GM18873 (cell line): Measurements from ENCODE around the gene ARNT2.

Experiments used
- ATAC-seq: cut with Tn5 transposase; IDR thresholded peaks from one replicate; pipeline ENCODE4 v1.9.1; 2021; ENCODE audit warnings: mild to moderate bottlenecking, moderate library complexity, moderate number of reproducible peaks; ENCODE audit not compliant: unreplicated experiment, low FRiP score

The ARNT2 gene

DNA sequence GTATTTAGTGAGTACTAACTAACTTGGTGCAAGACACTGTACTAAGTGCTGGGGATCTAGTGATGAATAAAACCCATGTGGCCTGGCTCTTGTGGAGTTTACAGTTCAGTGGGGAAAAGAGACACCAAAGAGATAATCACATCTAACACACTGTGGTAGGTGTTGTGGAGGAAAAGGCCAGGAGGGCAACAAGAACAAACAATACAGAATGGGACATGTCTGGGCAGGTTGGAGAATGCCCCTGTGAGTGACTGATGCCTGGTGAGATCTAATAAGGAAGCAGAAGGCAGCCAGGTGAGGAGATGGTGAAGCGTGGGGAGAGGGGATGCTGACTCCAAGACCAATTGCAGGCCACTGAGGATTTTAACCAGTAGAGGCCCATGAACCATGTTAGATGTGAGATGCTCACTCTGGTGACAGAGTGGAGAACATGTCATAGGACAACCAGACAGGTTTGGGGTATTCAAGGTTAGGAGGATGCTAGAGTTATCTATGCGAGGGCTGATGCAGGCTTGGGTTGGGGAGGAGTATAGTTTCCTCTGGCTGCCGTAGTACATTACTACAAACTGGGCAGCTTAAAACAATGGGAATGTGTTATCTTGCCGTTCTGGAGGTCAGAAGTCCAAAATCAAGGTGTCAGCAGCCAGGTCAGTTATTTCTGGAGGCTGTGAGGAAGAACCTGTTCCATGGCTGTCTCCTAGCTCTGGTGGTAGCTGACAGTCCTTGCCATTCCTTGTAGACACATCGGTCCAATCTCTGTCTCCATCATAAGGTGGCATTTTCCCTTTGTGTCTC, 81.4 kb downstream of the ARNT2 start:
- no peak for ATAC-seq

DNA sequence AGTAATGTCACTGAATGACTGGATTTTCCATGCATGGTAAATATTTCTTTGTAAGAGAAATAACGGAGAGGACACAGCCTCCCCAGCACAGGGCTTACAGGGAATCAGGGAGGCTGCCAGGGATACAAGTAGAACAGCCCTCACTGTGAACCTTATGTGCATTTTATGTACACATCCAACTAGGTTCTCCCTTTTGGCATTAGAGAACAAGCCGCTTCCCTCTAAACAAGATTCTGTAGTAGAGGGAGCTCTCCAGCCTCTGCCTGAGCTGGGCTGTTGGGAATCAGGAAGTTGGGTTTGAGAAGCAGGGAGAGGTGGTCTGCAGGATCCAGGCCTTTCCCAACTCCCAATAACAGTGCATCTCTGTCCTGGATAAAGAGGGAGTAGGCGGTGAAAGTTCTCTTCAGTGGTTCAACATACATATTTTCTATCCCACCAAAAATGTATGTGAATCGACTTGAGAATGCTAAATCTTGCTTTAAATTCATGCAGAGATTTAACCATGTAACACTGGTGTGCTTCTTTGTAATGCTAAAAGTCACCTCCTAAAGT, 83.7 kb downstream of the ARNT2 start:
- ATAC-seq = no peak

DNA sequence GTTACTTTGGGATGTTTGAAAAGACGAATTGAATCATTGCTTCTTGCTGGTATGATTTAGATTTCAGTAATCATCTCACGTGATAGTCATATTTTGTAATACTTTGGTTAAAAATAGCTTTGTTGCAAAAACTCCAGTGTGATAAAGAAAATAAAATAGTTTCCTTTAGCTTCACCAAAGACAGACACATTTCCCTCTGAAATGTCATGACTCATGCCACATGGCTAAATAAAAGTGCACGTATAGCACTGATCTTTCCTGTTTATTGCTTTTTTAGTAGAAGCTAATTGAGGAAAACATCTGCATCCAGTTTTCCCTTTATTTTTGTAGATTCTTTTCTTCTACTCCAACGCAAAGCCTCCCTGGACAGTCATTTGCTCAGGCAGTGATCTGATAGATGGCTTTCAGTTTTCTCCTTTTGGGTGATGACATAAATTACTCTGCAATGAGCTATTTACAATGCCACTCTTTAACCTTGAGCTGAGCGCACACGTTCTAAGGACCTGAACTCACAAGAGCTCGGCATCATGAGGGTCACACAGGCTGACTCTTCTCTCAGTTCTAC, 84.9 kb downstream of the ARNT2 start:
- ATAC-seq = no peak

DNA sequence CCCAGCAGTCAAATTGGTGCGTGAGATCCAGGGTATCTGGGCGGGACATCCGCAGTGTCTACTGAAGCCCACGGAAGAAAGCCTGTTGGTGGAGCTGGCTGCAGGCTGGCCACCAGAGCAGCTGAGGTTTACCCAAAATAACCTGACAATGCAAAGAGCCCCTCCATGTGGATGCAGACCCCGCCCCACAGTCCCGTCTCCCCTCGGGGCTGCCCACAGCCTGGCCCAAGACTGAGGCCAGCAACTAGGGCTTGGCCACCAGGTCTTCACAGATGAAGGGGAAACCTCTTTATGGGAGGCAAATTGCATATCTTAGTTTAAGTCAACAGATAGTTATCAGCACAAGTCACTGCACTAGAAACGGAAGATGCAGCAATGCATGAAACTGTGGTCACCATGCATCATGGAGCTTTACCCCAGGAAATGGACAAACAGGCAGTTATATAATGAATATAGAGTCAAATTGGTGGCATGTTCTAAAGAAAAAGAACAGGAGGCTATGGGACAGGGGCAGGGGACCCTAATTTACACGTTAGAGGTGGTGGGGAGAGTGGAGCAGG, 86.3 kb downstream of the ARNT2 start:
- no peak for ATAC-seq

DNA sequence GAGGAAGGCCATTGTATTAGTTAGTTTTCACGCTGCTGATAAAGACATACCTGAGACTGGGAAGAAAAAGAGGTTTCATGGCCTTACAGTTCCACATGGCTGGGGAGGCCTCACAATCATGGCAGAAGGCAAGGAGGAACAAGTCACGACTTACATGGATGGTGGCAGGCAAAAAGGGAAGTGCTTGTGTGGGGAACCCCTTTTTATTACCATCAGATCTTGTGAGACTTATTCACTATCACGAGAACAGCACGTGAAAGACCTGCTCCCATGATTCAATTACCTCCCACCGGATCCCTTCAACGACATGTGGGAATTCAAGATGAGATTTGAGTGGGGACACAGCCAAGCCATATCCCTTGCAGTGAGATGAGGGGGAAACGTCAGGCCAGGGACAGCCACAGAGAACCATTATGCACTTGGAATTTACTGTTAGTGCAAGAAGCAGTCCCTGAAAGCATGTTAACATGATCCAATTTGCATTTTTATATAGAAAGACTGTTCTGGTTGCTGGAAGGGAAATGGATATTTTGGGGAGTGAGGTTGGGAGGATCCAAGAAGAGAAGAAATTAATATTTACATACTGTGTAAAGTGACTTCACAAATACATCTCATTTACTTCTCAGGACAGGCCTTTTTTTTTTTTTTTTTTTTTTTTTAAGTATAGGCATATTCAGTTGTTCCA, 87.1 kb downstream of the ARNT2 start:
- ATAC-seq = no peak

DNA sequence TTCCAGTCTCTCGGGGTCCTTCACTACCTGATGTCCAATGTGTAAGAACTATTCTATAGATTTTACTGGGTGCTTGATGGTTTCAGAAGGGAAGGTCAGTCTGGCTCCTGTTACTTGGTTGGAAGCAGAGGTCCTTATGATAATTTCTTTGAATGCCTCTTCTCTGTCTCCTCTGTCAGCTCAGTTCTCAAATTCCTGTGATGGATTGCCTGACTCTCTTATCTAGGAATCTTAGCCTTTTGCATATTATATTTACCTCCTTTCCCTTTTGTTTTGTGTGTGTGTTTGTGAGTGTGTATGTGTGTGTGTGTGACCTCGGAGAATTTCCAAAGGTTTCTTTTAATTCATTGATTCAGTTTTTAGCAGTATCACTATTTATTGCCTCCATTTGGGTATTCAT, 88.2 kb downstream of the ARNT2 start:
- ATAC-seq = no peak

DNA sequence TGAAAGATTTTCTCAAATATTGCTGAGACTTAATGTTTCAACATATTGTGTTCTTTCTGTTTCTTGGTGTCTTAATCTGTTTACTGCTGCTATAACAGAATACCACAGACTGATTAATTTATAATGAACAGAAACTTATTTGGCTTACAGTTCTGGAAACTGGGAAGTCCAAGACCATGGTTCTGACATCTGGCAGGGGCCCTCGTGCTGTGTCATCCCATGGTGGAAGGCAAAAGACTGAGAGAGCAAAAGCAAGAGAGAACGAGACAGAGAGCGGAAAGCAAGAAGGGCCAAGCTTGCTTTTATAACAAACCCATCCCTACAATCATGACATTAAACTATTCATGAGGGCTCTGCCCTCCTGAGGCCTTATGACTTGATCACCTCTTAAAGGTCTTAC, 88.7 kb downstream of the ARNT2 start:
- no peak for ATAC-seq

DNA sequence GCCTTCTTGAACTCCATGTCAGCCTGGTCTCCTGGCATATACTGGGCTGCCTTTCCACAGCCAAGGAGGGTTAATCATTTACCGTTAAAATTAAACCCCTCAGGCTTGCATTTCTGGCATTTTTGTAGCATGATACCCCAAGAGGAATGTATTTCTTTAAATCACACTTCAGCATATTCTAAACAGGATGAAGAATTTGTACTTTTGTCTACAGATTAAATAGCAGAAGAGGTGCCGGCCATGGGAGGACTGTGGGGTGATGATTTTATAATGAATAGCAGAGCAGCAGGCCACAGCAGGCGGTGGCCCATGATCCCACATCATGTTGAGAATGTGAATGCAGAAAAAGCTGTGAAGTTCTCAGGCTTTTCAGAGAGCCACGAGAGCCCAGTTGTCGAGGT, 90.2 kb downstream of the ARNT2 start:
- no peak for ATAC-seq

DNA sequence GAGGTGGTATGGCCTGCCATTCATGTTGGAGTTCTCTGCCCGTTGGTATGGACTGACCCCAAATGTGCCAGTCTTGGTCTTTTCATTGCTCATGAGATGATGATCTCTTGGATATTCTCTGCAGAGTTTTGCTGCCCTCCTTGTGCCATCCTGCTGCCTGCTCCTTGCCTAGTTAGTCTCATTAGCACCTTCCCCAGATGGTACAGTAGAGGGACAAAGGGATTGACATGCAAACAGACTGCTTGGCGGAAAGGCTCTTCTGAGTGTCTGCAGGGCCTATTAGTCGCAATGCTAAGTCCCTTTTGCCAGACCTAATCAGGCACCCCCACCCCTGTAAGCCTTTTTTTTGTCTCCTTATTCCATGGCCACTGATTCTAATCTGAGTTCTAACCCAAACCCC, 90.6 kb downstream of the ARNT2 start:
- ATAC-seq = no peak

DNA sequence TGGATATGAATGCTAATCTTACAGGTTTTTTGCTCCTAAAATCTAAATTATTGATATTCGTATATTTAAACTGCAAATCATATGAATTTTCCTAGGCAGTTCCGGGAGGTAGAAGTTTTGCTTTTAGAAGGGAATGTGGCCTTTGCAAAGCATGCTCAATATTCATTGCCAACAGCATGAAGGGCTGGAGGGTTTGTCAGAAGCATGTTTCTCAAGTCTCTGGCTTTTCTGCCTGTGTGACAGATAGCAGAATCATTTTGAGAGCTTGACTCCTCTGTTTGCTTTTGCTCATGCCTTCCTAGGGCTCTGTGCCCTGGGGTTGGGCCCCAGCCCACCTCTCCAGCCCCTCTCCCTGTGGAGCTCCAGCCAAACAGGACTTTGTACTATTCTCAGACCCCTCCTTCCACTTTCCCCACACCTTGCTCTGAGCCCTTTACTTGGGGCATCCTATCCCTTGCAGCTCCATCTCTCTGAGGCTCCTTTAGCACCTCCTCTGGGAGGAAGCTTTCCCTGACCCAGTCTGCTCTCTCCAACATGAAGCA, 91.3 kb downstream of the ARNT2 start:
- ATAC-seq = no peak

DNA sequence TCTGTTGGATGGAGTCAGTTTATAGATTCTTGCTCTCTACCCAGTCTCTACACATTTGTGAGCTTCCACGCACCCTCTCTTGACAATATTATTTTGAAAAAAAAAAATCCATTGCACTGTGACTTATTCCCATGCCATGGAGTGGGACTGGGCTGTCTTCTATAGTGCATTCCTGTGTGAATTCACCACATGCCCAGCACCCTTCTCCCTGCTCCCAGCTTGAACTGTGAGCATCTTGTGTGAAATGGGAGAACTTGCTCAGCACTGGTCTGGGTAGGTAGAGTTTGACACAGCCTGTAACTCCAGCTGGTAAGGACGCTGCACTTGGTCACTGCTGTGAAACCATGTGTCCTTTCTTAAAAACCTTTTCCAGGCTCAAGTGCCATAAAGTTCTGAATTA, 91.9 kb downstream of the ARNT2 start:
- no peak for ATAC-seq

DNA sequence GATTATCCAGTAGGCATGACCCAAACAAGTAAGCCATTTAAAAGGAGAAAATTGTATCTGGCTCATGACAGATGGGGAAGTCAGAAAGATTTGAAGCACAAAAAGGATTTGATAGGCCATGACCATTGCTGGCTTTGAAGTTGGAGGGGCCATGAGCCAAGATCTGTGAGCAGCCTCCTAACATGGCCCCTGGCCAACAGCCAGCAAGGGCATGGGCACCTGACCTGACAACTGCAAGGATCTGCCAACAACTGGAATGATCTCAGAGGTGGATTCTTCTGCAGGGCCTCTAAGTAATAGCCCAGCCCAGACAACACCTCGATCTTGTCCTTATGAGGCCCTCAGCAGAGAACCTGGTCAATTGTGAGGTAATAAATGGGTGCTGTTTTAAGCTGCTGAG, 93.0 kb downstream of the ARNT2 start:
- no peak for ATAC-seq

DNA sequence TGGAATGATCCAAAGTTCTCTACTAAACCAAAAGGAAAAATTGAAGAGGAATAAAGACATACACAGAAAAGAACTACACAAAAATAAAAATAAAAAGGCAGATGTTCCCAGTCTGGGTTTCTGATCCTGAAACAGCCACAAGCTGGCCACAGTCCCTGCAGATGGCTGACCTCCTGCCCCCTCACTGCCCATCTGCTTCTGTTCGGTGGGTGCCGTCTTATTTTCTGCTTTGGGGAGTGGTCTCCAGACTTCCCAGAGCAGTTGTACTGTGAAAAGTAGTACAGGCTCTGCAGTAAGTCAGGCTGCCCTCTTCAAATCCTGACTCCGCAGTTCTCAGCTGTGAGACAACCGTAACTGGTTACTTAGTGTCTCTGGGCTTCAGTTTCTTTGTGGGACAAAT, 94.5 kb downstream of the ARNT2 start:
- ATAC-seq = no peak

DNA sequence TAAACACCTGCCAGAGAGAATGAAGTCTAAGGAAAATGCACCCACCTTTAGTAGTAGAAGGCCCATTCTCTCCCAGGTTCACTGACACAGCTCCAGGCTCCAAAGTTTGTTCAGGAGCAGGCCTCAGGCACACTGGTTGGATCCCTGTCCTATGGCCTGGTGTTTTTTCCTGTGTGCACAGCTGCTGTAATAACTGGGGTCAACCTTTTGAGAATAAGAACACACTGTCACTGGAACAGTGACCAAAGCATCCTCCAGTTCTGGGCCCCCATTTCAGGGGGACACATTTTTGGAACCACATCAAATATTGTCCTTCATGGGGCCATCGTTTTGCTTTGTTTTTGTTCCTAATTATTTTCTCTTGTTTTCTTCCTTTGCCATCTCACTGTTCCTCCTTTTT, 95.8 kb downstream of the ARNT2 start:
- no peak for ATAC-seq

DNA sequence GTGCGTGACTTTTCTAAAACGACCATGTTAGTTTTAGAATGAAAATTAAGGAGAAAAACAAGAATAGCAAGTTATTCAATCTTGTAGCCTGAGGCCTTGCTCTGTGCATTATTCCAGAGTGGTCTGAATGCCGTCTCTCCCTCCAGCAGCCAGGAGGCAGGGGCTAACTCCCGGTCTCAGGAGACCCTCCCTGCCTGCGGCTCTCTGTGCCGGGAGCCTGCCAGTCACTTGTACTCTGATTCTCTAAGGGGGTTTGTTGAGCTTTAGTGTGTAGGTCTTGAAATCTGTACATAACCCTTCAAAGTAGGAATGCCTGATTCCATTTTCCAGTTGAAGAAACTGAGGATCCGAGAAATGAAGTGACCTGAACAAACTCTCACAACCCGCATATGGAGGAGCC, 97.3 kb downstream of the ARNT2 start:
- no peak for ATAC-seq

DNA sequence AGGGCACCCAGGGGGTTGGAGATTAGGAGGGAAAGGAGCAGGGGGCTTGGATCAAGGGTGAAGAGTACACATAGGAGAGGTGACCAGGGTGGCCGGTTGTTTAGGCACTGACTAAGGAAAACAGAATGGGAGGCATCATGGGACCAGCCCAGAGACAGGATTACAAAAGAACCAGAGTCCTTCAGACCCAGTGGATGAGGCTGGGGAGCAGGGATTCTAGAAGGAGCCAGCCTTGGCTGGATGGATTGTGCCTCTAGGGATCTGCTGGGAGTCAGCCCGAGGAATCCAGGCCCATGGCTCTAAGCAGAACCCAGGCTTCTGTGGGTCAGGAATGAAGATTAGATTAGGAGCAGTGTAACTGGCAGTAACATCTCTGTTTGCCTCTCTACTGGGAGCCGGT, 98.6 kb downstream of the ARNT2 start:
- no peak for ATAC-seq

DNA sequence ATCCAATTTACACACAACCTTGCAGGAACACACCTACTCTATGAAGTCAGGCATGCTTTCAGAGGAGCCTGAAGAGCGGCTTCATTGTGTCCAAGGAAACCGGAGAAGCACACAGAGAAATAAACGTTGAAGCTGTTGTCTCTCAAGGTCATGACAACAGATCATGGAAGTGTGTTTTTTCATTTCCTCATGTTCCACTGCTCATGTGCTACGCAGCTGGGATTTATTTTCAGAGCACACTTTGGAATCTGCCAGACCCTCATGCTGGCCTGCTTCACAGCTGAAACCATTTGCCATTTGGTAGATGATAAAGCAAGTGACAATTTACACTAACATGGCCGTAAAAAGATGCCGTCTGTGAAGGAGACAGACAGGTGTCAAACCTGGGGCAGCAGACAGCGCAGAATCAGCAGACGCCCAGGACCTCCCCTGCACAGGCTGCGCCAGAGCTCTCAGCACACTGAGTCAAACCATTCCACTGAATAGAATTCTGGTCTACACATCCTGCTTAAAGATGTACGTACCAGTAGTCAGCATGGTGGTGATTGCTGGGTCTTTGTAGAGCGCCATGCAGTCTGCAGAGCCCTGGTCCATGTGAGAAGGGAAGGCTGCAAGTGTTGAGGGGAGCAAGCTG, 99.3 kb downstream of the ARNT2 start:
- no peak for ATAC-seq

DNA sequence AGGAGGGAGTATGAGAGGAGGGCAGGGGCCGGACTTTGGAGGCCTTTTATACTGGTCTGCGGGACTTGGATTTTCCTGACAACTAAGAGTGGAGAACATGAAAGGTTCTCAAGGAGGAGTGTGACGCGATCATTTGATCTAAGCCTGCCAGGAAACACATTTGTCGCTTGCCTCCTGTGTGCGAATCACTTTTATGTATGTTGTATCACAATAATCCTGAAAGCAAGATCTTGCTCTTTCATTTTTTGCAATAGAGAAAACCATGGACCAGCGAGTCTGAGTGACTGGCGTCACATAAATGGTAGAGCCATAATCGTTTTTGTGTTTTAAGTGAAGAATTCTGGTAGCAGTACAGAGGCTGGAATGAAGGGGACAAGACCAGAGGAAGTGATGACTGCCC, 100.7 kb downstream of the ARNT2 start:
- ATAC-seq = no peak

DNA sequence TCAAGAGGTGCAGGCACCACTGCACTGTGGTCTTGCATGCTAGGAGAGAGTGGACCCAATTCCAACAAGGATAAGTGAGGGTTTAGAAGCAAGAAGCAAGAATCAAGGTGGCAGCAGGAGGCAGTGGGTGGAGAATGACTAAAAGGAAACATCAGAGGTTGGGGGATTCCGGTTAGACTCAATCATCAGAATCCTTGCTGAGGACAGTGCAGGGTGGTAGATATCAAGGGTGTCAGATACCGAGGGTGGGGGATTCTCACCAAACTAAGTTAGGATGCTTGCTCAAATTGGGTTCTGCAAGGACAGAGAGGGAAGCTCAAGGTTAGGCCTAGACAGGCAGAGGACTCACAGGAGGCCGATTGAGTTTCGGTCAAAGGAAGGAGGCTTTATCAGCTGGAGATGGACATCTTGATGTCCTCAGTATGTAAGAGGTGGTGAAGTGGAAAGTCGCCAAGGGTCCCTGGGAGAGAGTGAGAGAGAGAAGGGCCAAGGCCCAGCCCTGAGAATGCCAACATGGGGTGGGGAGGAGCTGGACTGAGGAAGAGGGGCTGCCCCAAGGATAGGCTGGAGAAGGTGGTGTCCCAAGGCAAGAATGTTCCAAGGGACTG, 102.2 kb downstream of the ARNT2 start:
- ATAC-seq = no peak

DNA sequence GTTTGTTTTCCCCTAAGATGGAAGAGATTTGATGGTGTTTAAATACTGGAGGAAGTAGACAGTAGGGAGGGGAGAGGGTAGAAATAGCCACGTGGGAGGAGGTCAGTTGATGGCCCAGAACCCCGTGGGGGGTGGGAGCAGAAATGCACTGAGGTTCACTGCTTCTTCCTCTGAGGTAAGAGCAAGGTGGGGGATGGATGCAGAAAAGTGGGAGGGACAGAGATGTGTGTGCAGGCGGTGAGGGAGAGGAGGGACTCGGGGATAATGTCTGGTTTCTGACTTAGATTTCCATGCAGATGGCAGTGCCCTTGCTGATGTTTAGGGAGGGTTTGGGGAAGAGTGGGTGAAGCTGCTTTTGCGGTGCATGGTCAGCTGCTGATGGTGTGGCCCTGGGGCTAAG, 102.9 kb downstream of the ARNT2 start:
- ATAC-seq = no peak
